ACC112 (cell line): ENCODE measurements around the gene LSM10.
A peak's percentile ranks its signal among the peaks of the same experiment; 100 is the strongest.

ENCODE experiments used
- H2AFZ ChIP-seq: fragments of 200-600 bp; sonication (generic); one replicate; pipeline ENCODE4 v1.6.0; 2017; ENCODE audit warnings: antibody characterized with exemption, low read length; ENCODE audit not compliant: unreplicated experiment
- H3K27ac ChIP-seq: fragments of 200-600 bp; sonication (generic); 2 replicates; pipeline ENCODE4 v1.5.1; 2014; ENCODE audit warnings: low read depth, mild to moderate bottlenecking, antibody characterized with exemption, low read length, moderate library complexity
- H3K27me3 ChIP-seq: fragments of 200-600 bp; sonication (generic); 2 replicates; pipeline ENCODE4 v1.6.1; 2014; ENCODE audit warnings: mild to moderate bottlenecking, antibody characterized with exemption, low read length, moderate library complexity, mixed read lengths; ENCODE audit not compliant: insufficient read depth
- H3K36me3 ChIP-seq: fragments of 200-600 bp; sonication (generic); 2 replicates; pipeline ENCODE4 v1.6.1; 2016; ENCODE audit warnings: mild to moderate bottlenecking, antibody characterized with exemption, low read length, moderate library complexity, mixed read lengths; ENCODE audit not compliant: insufficient read depth
- H3K4me1 ChIP-seq: fragments of 200-600 bp; sonication (generic); one replicate; pipeline ENCODE4 v1.6.1; 2016; ENCODE audit warnings: low read length, mixed read lengths; ENCODE audit not compliant: insufficient read depth, unreplicated experiment, control insufficient read depth
- H3K4me3 ChIP-seq: fragments of 200-600 bp; sonication (generic); 2 replicates; pipeline ENCODE4 v1.5.1; 2014; ENCODE audit warnings: mild to moderate bottlenecking, low read depth, low read length
- H3K79me2 ChIP-seq: fragments of 200-600 bp; sonication (generic); one replicate; pipeline ENCODE4 v1.6.0; 2016; ENCODE audit warnings: low read length; ENCODE audit not compliant: control insufficient read depth, unreplicated experiment, insufficient read depth

LSM10 gene

DNA sequence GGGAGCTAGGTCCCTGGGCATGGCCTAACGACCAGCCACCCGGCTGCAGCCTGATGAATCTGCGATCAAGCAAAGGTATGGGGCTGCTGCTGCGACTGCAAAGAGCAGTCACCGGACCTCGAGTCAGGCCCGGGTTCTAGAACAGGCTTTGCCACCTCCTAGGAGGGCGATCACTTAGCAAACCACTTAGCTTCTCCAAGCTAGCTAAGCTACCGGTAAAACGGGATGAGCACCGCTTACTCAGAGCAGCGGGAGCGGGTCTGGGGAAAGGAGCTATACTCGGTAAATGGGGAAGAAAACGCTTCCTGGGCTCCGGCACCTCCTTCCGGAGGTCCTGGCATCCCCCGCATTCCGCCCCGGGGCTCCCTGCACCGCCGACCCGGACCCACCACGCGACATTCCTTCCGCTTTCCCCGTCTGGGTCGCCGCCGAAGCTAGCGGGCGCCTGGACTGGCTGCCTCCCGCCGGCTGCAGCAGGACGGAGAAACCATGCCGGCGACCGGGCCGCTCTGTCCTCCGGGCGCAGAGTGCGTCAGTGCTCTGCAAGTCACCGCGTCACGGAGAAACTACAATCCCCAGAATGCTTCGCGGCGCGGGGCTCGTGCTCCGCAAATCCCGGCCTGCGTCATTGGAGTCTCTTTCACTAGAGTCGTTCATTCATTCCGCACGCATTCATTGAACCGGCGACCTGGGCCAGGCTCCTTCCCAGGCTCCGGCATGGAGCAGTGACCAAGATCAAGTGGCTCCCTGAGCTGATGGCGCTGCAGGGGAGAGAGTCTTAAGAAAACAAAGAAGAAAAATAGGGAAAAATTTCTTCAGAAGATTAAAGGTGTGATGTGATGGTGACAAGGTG, at the start of gene LSM10:
LSM10 (minus strand) TSS at position 531 of the 853 bp plus-strand sequence. CDS start 3,779 bp downstream, outside the sequence.
- Histone ChIP-seq H3K4me3 (peak within 1 kb of the TSS; percentile 92), H3K4me1 (peaks cover 11% of the 10 kb centered on the region), H3K27ac (peak within 1 kb of the TSS; percentile 84), H3K36me3 (peaks cover 10% of the 10 kb centered on the region; the same call in 1 of the 2 replicates), H3K79me2 (peaks cover 17% of the 10 kb centered on the region), H2AFZ (peak within 1 kb of the TSS; percentile 77), H3K27me3 (no peaks in the 10 kb centered on the region)

DNA sequence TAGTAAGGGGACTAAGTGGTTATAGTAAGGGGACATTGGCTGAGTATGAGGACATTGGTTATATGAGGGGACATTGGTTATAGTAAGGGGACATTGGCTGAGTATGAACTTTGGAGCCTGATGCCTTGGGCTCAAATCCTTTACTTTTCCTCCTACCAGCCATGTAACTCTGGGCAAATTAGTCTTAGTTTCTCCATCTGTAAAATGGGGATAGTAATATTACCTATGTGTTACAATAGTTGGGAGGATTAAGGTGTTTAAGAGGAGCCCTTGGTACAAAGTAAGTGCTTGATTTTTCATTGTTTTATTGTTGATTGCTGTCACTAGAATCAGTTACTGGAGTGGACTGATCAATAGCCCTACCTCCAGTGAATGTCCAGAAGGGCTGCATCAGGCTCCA, 49.7 kb upstream of the LSM10 start:
- no peak overlapping the region for H2AFZ ChIP-seq
- no peaks in the 10 kb centered on the region for H3K27me3 ChIP-seq
- no peak overlapping the region for H3K4me3 ChIP-seq
- no peaks in the 10 kb centered on the region for H3K79me2 ChIP-seq
- H3K4me1 ChIP-seq: peaks cover 7% of the 10 kb centered on the region
- H3K27ac ChIP-seq: no peak overlapping the region
- no peaks in the 10 kb centered on the region for H3K36me3 ChIP-seq

DNA sequence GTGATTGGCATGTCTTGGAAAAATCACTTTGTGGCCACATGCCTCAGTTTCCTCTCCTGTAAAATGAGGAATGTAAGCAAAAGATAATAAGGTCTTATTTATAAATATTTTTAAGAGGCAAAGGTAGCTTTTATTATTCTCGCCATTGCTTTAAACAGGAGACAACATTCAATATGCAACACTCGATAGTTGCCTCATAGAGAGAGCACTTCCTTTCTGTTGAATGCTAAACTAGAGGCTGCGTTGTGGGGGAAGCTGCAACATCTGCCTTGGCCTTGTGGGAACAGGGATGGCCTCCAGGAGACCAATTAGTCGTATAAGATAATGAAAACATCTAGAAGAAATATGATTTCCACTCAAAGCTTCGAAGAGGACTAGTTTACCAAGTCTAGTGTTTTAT, 49.0 kb upstream of the LSM10 start:
- H3K27ac ChIP-seq: no peak overlapping the region
- no peak overlapping the region for H2AFZ ChIP-seq
- no peaks in the 10 kb centered on the region for H3K36me3 ChIP-seq
- no peaks in the 10 kb centered on the region for H3K79me2 ChIP-seq
- no peaks in the 10 kb centered on the region for H3K27me3 ChIP-seq
- peaks cover 7% of the 10 kb centered on the region for H3K4me1 ChIP-seq
- no peak overlapping the region for H3K4me3 ChIP-seq

DNA sequence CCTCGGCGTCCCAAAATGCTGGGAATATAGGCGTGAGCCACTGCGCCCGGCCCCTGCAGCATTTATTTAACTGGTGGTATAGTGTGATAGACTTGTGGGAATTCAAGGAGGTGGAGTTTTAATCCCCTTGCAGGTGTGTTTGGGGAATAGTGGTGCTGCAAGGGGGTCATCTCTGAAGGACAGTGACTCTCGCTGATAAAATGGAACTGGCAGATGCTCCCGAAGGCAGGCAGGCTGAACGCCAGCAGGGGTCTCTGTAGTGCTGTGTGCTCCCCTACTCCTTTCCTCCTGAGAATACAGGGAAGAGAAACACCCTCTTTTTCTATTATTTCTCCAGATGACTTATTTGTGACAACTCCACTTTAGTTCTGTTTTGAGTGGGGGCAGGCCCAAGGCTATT, 48.6 kb upstream of the LSM10 start:
- H3K27me3 ChIP-seq: no peaks in the 10 kb centered on the region
- no peaks in the 10 kb centered on the region for H3K79me2 ChIP-seq
- H3K27ac ChIP-seq: no peak overlapping the region
- H3K36me3 ChIP-seq: no peaks in the 10 kb centered on the region
- H2AFZ ChIP-seq: no peak overlapping the region
- H3K4me1 ChIP-seq: peaks cover 3% of the 10 kb centered on the region
- H3K4me3 ChIP-seq: no peak overlapping the region

DNA sequence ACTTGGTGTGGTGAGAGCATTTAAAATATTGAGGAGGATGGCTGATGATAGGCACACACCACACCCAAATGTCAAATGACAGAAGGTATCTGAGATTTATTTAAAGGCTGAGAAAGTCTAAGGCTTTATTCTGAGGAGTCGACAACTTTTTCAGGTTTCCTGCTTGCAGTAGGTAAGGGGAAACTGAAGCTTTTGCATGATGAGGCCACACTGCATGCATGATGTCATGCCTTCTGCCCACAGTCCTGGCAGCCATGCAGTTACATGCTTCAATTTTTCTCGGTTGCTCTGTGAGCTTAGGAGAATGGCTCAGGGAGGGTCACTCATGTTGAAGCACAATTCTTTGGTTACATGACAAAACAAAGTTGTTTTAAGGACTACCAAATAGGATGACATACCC, 45.6 kb upstream of the LSM10 start:
- Histone ChIP-seq H3K79me2 (no peaks in the 10 kb centered on the region), H3K27ac (no peak overlapping the region), H3K4me1 (no peaks in the 10 kb centered on the region), H3K36me3 (no peaks in the 10 kb centered on the region), H3K27me3 (no peaks in the 10 kb centered on the region), H3K4me3 (no peak overlapping the region), H2AFZ (no peak overlapping the region)

DNA sequence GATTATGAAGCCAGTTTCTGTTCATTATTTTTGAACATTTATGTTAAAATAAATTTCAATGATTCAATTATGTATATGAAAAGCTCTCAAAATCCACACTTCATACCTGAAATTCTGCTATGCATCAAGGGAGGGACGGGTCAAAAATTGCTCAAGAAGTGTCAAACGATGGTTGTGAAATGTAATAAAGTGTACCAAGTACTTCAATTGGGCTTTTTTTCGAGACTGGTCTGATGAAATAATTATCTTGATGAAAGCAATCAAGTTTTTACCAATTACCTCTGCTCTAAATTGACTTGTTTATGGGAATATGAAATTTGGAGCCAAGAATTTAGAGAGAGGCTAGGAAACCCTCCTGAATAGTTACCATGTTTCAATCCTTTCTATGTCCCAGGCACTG, 44.6 kb upstream of the LSM10 start:
- no peak overlapping the region for H3K4me3 ChIP-seq
- no peak overlapping the region for H2AFZ ChIP-seq
- H3K27me3 ChIP-seq: no peaks in the 10 kb centered on the region
- no peaks in the 10 kb centered on the region for H3K4me1 ChIP-seq
- H3K36me3 ChIP-seq: no peaks in the 10 kb centered on the region
- no peaks in the 10 kb centered on the region for H3K79me2 ChIP-seq
- no peak overlapping the region for H3K27ac ChIP-seq

DNA sequence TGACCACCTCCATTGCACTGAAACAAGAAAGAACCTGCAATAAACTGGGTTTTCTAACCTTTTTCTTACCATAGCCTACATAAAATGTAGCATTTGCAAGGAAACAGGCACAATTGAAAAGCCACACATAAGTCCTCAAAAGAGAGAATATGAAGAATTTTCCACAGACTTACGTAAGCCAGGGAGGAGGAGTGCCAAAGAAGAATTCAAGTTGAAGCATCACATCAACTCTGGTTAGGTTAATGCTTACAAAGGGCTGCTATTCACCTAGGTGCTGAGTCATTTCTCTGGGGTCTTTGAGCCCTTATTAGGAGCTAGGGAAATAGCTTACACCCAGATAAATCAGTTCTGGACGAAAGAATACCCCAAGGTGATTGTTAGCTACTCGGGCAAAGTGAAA, 42.9 kb upstream of the LSM10 start:
- peaks cover 3% of the 10 kb centered on the region for H3K4me1 ChIP-seq
- no peaks in the 10 kb centered on the region for H3K36me3 ChIP-seq
- H3K4me3 ChIP-seq: no peak overlapping the region
- no peak overlapping the region for H2AFZ ChIP-seq
- H3K27ac ChIP-seq: no peak overlapping the region
- no peaks in the 10 kb centered on the region for H3K79me2 ChIP-seq
- H3K27me3 ChIP-seq: no peaks in the 10 kb centered on the region

DNA sequence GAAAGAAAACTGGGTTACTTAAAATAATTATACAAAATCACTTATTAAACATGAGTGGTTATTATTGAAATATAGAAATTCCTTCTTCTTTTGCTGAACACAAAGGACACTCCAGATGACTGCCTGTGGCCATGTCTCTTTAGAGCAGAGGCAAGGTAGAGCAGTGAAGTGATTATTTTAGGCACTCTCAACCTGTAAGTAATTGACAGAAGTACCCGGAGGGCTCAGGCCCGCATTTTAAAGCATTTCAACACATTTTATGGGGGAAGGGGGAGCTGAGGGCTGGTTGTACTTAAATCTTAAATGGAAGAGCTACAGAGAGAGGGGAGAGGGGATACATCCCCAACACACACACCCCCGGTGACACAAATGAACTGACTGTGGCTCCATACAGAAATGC, 42.3 kb upstream of the LSM10 start:
- Histone ChIP-seq H2AFZ (no peak overlapping the region), H3K4me1 (peaks cover 3% of the 10 kb centered on the region), H3K27me3 (no peaks in the 10 kb centered on the region), H3K79me2 (no peaks in the 10 kb centered on the region), H3K27ac (no peak overlapping the region), H3K36me3 (no peaks in the 10 kb centered on the region), H3K4me3 (no peak overlapping the region)

DNA sequence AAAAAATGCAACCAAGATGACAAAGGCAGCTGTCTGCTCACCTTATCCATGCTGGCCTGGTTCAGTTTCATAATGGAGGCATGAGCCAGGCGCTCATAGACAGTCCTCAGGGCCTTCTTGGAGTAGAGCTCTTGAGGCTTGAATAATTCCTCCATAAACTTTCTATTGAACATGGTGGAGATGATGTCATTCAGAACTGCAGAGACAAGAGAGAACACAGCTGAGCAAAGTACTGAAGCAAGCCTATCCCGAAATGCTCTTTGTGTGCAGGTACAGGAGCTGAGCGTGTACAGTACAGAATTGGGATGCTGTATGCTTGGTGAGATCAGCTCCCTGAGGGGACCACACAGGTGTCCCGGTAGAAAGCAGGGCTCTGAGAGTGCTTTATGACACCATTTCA, 41.0 kb upstream of the LSM10 start:
- Histone ChIP-seq H3K79me2 (no peaks in the 10 kb centered on the region), H3K36me3 (no peaks in the 10 kb centered on the region), H3K4me1 (peaks cover 3% of the 10 kb centered on the region), H3K27ac (no peak overlapping the region), H2AFZ (no peak overlapping the region), H3K27me3 (no peaks in the 10 kb centered on the region), H3K4me3 (no peak overlapping the region)

DNA sequence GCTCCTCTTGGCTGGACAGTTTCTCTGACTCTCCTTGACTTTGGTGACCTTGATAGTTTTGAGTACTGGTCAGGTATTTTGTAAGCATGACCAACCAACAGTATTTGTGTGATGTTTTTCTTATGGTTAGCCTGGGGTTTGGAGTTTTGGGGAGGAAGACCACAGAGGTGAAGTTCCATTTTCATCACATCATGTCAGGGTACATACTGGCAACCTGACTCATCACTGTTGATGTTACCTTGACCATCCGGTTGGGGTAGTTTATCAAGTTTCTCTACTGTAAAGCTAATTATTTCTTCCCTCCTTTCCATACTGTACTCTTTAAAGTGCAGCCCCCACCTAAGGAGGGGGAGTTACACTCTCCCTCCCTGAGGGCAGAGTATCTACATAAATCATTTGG, 39.1 kb upstream of the LSM10 start:
- no peak overlapping the region for H2AFZ ChIP-seq
- peaks cover 3% of the 10 kb centered on the region for H3K4me1 ChIP-seq
- H3K27me3 ChIP-seq: no peaks in the 10 kb centered on the region
- H3K79me2 ChIP-seq: no peaks in the 10 kb centered on the region
- H3K36me3 ChIP-seq: no peaks in the 10 kb centered on the region
- no peak overlapping the region for H3K27ac ChIP-seq
- no peak overlapping the region for H3K4me3 ChIP-seq

DNA sequence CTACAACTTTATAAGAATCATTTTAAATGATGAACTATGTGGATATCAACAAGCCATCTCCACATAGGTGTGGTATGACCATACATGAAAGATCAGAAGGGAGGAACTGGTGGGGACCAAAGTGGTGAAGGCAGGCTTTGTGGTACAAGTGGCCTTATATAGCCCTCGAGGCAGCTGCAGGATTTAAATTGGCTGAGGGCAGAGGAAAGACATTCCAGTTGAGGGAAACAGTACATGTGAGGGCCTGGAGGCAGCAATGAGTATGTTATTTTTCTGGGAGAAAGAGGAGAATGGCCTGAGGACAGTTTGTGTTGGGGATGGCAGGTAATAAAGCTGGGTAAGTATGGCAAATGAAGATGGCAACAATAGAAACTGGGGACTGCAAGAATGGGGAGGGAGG, 35.4 kb upstream of the LSM10 start:
- H3K27ac ChIP-seq: no peak overlapping the region
- no peaks in the 10 kb centered on the region for H3K27me3 ChIP-seq
- no peak overlapping the region for H3K4me3 ChIP-seq
- no peaks in the 10 kb centered on the region for H3K79me2 ChIP-seq
- no peaks in the 10 kb centered on the region for H3K36me3 ChIP-seq
- H3K4me1 ChIP-seq: peaks cover 3% of the 10 kb centered on the region
- no peak overlapping the region for H2AFZ ChIP-seq
